PC-9 (cell line): ENCODE measurements around the gene SMPD3. TPM values are rescaled to one million over a fixed set of nuclear protein-coding genes. Genes with fewer than 3 reads are reported as not detected.

Experiments used
- BruUV-seq: library from RNA; stranded (reverse); fragments of 400-500 nt; replicated peaks from 2 replicates; lab custom pipeline; 2021; lab: Mats Ljungman, UMichigan
- CTCF ChIA-PET: fragments of 300-600 bp; sonication (Branson Sonifier 250); formaldehyde crosslinking; loops from one replicate; lab custom pipeline; 2022; ENCODE audit warnings: antibody characterized with exemption; lab: Charles Lee
- POLR2A ChIA-PET: fragments of 300-600 bp; sonication (Branson Sonifier 250); formaldehyde crosslinking; loops from one replicate; lab custom pipeline; 2022; ENCODE audit warnings: antibody characterized with exemption; ENCODE audit not compliant: unreplicated experiment; lab: Charles Lee
- DNase-seq, 2 experiments: peaks; one replicate each; pipeline versions ENCODE4 v3.0.0 to v3.0.0-alpha.2; 2015 to 2022; ENCODE audit warnings: mixed read lengths in 1 of 2
- H2AFZ ChIP-seq: fragments of 200-600 bp; sonication (generic); 2 replicates; pipeline ENCODE4 v1.8.1; 2017; ENCODE audit warnings: antibody characterized with exemption
- H3F3A ChIP-seq: fragments of 200-600 bp; sonication (generic); 2 replicates; pipeline ENCODE4 v1.8.1; 2017; ENCODE audit warnings: antibody characterized with exemption, mild to moderate bottlenecking, low read depth; ENCODE audit not compliant: insufficient read depth
- H3K27ac ChIP-seq: fragments of 200-600 bp; sonication (generic); 2 replicates; pipeline ENCODE4 v1.6.1; 2016; ENCODE audit warnings: mixed run types
- H3K27me3 ChIP-seq: fragments of 200-600 bp; sonication (generic); 2 replicates; pipeline ENCODE4 v1.6.1; 2016; ENCODE audit warnings: low read depth, mixed run types; ENCODE audit not compliant: insufficient read depth
- H3K36me3 ChIP-seq: fragments of 200-600 bp; sonication (generic); 2 replicates; pipeline ENCODE4 v1.6.1; 2016; ENCODE audit warnings: low read depth, mixed run types
- H3K4me1 ChIP-seq: fragments of 200-600 bp; sonication (generic); replicated peaks from 2 replicates; pipeline ENCODE4 v1.6.1; 2016; ENCODE audit warnings: mixed run types; ENCODE audit not compliant: insufficient read depth
- H3K4me2 ChIP-seq: fragments of 200-600 bp; sonication (generic); 2 replicates; pipeline ENCODE4 v1.6.1; 2017; ENCODE audit warnings: mixed run types
- H3K4me3 ChIP-seq: fragments of 200-600 bp; sonication (generic); 2 replicates; pipeline ENCODE4 v1.6.1; 2016; ENCODE audit warnings: mixed run types
- H3K79me2 ChIP-seq: fragments of 200-600 bp; sonication (generic); 2 replicates; pipeline ENCODE4 v1.6.1; 2017; ENCODE audit warnings: low read depth, mixed run types
- H3K9me2 ChIP-seq: fragments of 200-600 bp; sonication (generic); 2 replicates; pipeline ENCODE4 v1.8.1; 2017; ENCODE audit warnings: mild to moderate bottlenecking; ENCODE audit not compliant: insufficient read depth
- H3K9me3 ChIP-seq: fragments of 200-600 bp; sonication (generic); 2 replicates; pipeline ENCODE4 v1.8.1; 2016; ENCODE audit warnings: low read depth; ENCODE audit not compliant: insufficient read depth
- H4K20me1 ChIP-seq: fragments of 200-600 bp; sonication (generic); 2 replicates; pipeline ENCODE4 v1.8.1; 2017; ENCODE audit not compliant: insufficient read depth
- CTCF ChIP-seq: fragments of 200-600 bp; sonication (generic); conservative IDR thresholded peaks from 2 replicates; pipeline ENCODE4 v1.6.1; 2017; ENCODE audit warnings: mixed run types, antibody characterized with exemption, mild to moderate bottlenecking, moderate library complexity
- EZH2 ChIP-seq: fragments of 200-600 bp; sonication (generic); IDR thresholded peaks from 2 replicates; pipeline ENCODE4 v1.8.0; 2017; ENCODE audit warnings: antibody characterized with exemption, low read depth
- intact Hi-C: fragments of 100-400 bp; cut with micrococcal nuclease; formaldehyde crosslinking; loops from one replicate; pipeline ENCODE4 v1.10.0; 2022; ENCODE audit not compliant: unreplicated experiment
- total RNA-seq: library from RNA; stranded (reverse); gene quantifications from 2 replicates; pipeline ENCODE4 v1.2.3, GENCODE V29; 2021

SMPD3 gene
- total RNA-seq, 1 experiment from 2014 or later, result 0.94 TPM

GRCh38 chr16:68364561-68364998, 83.7 kb downstream of the SMPD3 start:
- ChIA-PET CTCF (no interaction called here), POLR2A (interaction anchor here (0.6 kb wide), 1 partner anchor 102 kb away, joined by 9 read pairs; no protein-coding TSS in a partner anchor)
- Histone ChIP-seq H3K4me1 (no peaks in the 10 kb centered on the region), H4K20me1 (no peaks in the 10 kb centered on the region), H3K4me3 (no peak overlapping the region), H3F3A (no peaks in the 10 kb centered on the region), H3K27me3 (no peaks in the 10 kb centered on the region), H3K9me3 (no peaks in the 10 kb centered on the region), H3K79me2 (no peaks in the 10 kb centered on the region), H3K9me2 (no peaks in the 10 kb centered on the region), H3K36me3 (no peaks in the 10 kb centered on the region), H2AFZ (no peak overlapping the region), H3K4me2 (no peak overlapping the region), H3K27ac (no peak overlapping the region)
- TF ChIP-seq CTCF (no peak), EZH2 (no peak)
- BruUV-seq, result no TSS peak
- DNase-seq, result no peak
- intact Hi-C loops, result no loop called here

GRCh38 chr16:68363658-68364521, 84.4 kb downstream of the SMPD3 start:
- H3K4me2 ChIP-seq, result no peak overlapping the region

More at GRCh38 chr16:68363658-68364521, 84.4 kb downstream of the SMPD3 start:
- no peak overlapping the region for H3K27ac ChIP-seq
- H3K4me3 ChIP-seq, result no peak overlapping the region
- no peaks in the 10 kb centered on the region for H3K9me2 ChIP-seq
- no peak for DNase-seq
- intact Hi-C loops, result no loop called here
- no peaks in the 10 kb centered on the region for H3K9me3 ChIP-seq
- no TSS peak for BruUV-seq
- no peaks in the 10 kb centered on the region for H3K27me3 ChIP-seq
- H3K79me2 ChIP-seq, result no peaks in the 10 kb centered on the region
- CTCF ChIA-PET, result no interaction called here
- POLR2A ChIA-PET, result interaction anchor here (0.6 kb wide), 1 partner anchor 101 kb away, joined by 9 read pairs; no protein-coding TSS in a partner anchor
- no peak overlapping the region for H2AFZ ChIP-seq
- H4K20me1 ChIP-seq, result no peaks in the 10 kb centered on the region
- no peaks in the 10 kb centered on the region for H3F3A ChIP-seq
- no peaks in the 10 kb centered on the region for H3K4me1 ChIP-seq
- no peaks in the 10 kb centered on the region for H3K36me3 ChIP-seq
- TF ChIP-seq EZH2 (no peak), CTCF (no peak)
